UCSD-AML1 (cell line): ENCODE data around the gene MAPK13.
"Not testable (repeated sequence)": the region's sequence is repeated elsewhere in the genome, so short reads cannot be mapped to it uniquely, and the experiment has no call there.

Source experiments
- DNase-seq: peaks from one replicate; lab custom pipeline; 2025; ENCODE audit not compliant: unreplicated experiment; lab: John Stamatoyannopoulos, UW

The MAPK13 gene

DNA sequence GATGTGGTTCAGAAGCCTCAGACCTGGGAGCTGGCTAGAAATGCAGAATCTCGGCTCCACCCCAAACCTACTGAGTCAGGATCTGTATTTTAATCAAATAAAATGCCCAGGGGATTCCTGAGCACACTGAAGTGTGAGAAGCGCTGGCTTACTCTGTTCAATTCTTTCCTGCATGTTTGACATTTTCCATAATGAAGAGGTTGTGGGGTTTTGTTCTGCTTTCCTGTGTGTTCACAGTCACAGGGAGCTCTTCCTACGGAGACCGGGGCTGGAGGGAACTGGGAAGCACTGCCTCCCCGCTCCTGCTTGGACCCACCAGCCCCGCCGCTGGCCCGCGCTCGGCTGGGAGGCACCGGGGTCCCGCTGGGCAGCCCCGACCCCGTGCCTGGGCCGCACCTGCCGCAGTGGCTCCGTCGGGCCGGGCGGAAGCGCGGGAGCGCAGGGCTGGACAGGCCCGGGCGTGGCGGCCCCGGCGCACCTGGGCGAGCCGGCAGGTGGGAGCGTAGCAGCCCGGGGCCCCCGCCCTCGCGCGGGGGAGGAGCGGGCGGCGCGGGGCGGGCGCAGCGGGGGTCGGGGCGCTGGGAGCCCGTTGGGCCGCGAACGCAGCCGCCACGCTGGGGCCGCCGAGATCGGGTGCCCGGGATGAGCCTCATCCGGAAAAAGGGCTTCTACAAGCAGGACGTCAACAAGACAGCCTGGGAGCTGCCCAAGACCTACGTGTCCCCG lies at the start of gene MAPK13:
Gene MAPK13 (plus strand): TSS at position 573 of the 726 bp plus-strand sequence. CDS start 70 bp downstream, at position 643.
- DNase-seq, result no peak

DNA sequence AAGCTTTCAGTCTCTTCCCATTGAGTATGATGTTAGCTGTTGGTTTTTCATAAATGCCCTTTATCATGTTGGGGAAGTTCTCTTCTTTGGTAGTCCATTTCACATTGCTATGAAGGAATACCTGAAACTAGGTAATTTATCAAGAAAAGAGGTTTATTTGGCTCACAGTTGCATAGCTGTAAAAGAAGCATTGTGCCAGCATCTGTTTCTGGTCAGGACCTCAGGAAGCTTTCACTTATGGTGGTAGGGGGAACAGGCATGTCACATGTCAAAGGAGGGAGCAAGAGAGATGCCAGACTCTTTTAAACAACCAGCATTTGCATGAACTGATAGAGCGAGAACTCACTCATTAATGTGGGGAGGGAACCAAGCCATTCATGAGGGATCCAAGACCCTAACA lies 48.0 kb upstream of the MAPK13 start:
- no peak for DNase-seq

DNA sequence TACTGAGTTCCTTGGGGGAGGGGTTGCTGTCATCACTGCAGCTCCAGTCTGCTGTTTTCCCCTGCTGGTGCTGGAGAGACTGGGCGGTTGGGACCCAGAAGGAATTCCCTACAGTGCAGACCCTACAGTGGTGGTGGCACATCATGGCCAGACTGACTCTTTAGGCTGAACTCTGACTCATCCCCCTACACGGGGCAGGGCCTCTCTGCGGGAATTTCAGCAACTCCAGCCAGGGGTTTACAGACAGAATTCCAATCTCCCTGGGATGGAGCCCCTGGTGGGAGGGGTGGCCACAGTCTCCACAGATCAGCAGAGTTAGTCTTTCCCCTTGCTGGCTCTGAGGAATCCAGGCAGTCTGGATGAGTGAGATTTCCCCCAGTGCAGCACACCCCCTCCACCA lies 46.9 kb upstream of the MAPK13 start:
- no peak for DNase-seq

DNA sequence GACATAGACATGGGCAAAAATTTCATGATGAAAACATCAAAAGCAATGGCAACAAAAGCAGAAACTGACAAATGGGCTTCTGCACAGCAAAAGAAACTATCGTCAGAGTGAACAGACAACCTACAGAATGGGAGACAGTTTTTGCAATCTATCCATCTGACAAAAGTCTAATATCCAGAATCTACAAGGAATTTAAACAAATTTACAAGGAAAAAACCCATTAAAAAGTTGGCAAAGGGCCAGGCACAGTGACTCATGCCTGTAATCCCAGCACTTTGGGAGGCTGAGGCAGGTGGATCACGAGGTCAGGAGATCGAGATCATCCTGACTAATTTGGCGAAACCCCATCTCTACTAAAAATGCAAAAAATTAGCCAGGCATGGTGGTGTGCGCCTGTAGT lies 42.1 kb upstream of the MAPK13 start:
- not testable (repeated sequence) for DNase-seq

DNA sequence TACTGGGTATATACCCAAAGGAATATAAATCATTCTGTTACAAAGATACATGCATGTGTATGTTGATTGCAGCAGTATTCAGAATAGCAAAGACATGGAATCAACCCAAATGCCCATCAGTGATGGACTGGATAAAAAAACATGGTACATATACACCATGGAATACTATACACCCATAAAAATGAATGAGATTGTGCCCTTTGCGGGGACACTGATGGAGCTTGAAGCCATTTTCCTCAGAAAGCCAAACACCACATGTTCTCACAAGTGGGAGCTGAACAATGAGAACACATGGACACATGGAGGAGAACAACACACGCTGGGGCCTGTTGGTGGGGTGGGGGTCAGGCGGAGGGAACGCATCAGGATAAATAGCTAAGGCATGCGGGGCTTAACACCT lies 41.3 kb upstream of the MAPK13 start:
- DNase-seq, result no peak

DNA sequence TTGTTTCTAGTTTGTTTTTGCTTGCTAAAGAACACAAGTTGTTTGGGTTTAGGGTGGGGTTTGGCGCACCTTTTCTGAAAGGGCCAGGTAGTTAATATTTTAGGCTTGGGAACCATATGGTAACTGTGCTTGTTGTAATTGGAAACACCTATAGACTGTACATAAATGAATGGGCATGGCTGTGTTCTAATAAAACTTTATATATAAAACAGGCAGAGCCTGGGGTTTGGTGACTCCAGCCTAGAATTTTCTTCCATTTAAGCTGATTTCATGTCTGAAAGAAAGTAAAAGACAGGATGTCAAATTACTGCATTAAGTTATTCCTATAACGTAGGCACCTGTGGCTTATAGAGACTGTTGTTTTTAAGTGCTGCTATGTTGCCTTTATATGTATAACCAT lies 36.1 kb upstream of the MAPK13 start:
- DNase-seq, result no peak

DNA sequence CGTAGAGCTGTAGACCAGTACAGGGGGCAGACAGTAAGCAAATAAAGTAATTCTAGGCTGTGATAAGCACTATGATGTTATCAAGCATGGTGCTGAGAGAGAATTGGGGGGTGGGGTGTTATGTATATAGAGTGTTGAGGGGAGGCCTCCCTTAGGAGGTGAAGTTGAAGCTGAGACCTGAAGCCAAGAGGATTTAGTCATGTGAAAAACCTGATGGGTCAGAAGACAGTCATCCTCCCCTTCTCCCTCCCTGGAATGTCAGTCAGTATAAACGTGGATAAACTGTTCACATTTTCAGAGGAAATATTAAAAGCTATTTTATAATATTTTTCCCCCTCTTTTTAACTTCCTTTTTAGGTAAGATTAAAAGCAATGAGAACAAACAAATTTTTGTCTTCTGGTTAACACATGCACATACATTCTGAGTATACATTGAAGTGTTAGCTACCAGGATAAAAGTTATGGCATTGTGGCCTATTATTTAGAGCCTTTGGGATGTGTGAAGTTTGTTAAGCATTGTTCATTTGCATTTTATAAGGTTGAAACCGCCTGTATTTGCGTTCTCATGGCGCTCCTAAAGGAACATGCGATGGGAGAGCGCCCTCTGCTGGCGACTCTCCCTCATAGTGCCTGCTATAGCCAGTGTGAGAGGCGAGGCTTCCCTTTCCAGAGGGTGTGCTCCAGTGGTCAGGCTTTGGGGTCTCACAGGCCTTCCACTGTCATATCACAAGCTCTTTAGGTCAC lies 35.4 kb upstream of the MAPK13 start:
- peak; percentile 81 for DNase-seq

DNA sequence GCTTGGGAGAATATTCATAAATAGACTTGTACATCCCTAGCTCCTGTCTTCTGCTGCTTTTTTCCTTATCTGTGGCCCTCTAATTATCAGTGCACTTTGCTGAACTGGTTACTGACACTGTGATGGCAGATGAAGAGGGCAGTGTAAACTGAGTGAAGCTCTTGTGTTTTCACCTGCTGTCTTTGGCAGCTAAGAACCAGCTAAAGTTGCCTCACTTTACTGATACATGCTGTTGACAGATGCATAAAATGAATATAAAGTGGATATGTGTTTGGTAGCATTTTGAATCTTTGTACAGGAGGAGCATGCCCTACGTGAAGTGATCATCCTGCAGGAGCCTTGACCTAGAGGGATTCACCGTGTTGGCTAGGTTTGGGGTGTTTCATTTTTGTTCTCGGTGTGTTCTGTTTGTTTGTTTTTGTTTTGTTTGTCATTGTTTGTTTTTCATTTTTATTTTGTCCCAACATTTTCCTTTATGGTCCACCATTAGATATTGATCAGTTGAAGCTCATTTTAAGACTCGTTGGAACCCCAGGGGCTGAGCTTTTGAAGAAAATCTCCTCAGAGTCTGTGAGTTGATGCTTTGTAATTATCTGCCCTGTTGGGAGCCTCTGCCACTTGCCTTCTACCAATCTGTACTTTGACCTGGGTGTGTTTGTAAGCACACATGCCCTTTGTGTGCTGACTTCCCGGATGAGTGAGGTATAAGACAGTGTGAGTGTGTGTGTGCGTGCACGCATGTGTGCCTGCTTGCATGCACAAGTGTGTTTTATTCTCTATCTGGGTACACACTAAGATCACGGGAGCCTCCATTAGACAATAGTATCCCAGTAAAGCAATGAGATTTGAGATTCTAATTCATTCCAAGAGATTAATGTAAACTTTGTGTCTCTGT lies 34.6 kb upstream of the MAPK13 start:
- no peak for DNase-seq

DNA sequence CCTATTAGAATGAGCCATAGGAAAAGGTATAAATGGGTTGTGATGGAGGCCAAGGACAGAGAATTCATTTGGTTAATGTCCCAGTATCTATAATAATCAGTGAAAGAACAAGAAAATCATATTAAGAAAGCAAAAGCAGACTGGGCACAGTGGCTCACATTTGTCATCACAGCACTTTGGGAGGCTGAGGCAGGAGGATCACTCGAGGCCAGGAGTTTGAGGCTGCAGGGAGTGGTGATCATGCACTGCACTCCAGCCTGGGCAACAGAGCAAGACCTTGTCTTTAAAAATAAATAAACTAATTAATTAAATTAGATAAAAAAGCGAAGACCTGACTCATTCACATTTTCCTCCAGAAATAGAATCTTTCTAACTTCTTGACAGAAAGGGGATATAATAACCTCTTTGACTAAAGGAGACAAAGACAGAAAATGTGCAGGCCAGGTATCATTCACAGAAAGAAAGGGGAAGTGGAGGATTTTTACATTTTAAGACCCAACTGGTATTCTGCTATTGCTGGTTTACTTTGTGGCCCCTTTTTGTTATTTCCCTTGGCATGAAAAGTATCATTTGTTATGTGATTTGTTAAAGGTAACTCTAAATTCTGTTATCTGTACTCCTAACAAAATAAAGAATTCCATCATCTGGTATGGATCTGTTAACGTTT lies 31.9 kb upstream of the MAPK13 start:
- DNase-seq, result no peak

DNA sequence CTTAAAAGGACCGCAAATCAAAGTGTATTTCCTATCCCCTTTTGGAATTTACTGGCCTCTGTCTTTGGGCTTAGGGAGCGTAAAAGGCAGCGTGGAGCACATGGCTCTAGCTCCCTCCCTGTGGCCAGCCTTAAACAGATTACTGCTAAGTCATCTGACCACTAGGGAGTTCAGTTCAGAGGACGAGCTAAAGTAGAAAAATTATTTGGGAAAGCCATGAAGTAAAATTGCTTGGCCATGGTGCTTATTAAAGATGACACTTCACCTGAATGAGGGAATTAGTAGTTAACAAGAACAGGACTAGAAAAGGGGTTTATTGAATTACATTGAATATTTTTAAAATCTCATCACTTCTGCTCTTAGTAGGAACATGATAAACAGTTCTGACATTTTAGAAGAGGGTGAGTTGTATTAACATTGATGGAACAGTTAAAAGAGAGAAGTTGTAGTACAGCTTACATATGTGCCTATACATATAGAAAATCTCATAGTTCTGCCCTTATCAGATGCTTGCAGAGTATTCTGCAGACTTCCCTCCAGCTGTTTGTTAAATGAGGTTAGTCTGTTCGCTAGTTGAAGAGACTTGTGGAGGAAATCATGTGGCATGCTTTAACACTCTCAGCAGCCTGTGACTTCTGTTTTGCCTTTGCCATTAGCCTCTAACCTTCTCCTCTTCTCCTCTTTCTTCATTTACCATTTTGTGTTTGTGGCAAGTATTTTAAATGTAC lies 31.2 kb upstream of the MAPK13 start:
- DNase-seq, result no peak

DNA sequence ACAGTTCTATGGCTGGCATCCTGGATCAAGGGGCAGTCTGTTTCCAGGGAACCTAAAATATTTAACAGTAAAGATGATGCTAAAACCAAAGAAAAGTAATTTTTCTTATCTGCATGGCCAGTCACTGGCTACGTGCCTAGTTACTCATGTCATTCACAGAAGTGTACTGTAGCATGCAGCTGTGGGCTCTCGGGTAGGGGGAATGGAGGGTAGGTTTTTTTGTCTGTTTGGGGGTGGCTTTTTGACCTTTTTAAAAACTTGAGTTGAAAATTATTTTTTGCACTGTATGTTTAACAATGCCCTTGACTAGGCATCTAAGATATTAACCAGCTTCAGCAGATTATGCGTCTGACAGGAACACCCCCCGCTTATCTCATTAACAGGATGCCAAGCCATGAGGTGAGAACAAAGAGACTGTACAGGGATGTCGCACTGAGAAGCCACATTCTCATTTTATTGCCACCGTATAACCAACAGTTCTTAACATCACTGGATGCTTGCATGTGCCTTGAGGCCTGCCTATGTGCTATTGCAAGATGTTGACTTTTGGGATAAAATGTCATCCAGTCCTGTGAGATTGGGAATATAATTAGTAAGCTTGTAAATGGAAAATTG lies 30.3 kb upstream of the MAPK13 start:
- no peak for DNase-seq

DNA sequence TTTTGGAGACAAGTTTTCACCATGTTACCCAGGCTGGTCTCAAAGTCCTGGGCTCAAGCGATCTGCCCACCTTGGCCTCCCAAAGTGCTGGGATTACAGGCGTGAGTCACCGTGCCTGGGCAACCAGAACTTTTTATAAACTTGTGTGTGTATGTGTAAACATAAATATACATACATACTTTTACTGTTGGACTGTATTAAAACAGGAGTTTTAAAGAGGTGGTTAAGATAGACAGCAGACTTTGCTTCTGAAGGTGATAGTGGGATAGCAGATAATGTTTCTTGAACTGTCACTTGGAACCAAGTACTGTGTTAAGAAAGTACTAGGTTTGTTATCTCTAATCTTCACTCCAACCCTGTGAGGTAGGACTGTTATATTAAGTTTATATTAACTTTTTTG lies 28.6 kb upstream of the MAPK13 start:
- DNase-seq, result no peak

DNA sequence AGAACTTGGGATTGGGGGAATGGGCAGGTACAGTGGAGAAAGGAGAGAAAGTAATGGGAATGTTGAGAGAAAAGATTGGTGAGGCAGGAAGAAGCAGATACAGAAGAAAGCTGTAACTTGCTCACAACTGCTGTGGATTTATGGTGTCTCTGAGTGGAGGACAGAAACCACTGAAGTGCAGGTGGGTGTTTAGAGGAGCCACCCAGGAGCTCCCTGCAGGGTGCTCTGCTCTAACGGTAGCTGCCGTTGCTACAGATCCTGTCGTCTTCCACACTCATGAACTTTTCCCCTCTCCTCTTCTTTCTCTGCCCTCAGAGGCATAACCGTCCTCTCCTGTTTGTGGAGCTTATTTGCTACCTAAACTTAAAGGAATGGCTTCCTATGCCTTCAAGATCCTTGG lies 27.5 kb upstream of the MAPK13 start:
- DNase-seq, result no peak

DNA sequence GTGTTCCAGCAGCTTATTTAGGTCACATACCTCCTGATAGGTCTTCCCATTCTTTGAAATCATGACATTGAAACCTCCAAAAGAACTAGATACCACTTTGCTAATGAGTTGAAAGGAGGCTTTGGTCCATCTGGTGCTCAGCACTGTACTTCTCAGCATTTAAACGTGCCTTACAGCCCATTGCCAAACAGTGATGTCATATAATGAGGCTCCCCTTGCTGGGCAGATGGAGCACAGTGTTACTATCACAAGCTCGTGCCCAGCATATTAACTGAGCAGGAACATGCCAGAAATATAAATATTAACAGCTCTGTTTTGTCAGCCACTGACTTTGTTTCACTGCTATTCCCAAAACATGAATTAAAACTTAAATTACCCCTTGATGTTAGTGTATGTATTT lies 25.5 kb upstream of the MAPK13 start:
- DNase-seq, result no peak

DNA sequence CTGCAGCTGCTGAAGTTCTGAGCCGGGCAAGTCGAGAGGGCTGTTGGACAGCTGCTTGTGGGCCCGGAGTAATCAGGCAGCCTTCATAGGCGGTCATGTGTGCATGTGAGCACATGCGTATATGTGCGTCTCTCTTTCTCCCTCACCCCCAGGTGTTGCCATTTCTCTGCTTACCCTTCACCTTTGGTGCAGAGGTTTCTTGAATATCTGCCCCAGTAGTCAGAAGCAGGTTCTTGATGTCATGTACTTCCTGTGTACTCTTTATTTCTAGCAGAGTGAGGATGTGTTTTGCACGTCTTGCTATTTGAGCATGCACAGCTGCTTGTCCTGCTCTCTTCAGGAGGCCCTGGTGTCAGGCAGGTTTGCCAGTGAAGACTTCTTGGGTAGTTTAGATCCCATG lies 21.2 kb upstream of the MAPK13 start:
- DNase-seq, result no peak

DNA sequence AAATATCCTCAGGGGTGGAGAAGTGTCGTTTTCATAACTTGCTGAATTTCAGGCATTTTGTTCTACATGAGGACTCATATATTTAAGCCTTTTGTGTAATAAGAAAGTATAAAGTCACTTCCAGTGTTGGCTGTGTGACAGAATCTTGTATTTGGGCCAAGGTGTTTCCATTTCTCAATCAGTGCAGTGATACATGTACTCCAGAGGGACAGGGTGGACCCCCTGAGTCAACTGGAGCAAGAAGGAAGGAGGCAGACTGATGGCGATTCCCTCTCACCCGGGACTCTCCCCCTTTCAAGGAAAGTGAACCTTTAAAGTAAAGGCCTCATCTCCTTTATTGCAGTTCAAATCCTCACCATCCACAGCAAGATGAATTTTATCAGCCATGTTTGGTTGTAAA lies 20.3 kb upstream of the MAPK13 start:
- DNase-seq, result no peak

DNA sequence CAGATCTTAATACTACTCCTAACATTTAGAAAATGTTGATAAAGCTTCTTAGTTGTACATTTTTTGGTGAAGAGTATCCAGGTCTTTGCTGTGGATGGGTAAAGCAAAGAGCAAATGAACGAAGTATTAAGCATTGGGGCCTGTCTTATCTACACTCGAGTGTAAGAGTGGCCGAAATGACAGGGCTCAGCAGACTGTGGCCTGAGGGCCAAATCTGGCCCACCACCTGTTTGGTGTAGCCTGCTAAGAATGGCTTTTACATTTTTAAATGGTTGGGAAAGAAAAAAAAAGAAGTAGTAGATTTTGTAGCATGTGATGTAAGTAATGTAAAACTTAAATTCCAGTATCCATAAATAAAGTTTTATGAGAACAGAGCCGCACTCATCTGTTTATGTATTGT lies 19.4 kb upstream of the MAPK13 start:
- DNase-seq, result no peak

DNA sequence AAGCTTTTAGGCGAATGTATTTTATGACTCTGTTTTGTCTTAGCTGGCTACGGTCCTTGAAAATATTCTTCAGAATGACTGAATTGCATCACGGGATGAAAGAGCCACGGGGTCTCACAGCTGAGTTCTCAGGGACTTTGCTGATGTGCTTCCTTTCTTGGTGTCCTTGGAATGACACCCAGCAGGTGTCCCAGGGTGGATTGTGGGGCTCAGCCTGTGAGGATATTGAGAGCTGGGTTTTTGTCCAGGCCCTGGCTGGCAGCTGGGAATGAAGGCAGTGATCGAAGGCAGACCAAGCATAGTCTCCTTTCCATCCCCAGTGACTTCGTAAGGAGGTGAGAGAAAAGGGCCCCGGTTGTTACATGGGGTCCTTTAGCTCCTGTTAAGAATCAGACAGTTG lies 18.8 kb upstream of the MAPK13 start:
- no peak for DNase-seq

DNA sequence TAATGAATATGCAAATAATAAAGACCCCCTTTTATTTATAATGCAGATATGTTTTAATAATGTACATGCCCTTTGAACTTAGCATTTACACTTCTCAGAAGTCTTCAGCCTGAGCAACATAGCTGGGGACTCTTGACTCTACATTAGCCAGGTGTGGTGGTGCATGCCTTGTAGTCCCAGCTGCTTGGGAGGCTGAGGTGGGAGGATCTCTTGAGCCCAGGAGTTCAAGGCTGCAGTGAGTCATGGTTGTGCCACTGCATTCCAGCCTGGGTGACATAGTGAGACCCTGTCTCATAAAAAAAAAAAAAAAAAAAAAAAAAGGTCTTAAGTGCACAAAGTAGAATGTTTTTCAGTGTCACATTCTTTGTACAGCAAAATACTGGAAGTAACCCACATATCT lies 17.3 kb upstream of the MAPK13 start:
- no peak for DNase-seq

DNA sequence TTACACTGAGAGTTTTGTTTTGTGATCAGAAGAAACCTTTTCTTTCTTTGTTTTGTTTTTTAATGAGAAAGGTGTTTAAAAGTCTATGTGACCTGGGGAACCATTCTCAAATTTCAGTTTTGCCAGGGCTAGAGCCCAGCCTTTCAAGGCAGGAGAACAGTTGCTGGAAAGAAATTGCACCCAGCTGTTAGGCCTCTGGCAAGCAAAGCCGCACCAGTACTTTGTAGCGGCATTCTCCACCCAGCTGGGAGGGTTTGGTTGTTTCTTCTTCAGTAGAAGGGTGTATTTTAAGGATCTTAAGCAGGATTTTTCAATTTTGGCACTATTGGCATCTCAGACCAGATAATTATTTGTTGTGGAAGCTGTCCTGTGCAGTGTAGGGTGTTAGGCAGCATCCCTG lies 16.6 kb upstream of the MAPK13 start:
- DNase-seq, result no peak
